H1 (cell line): ENCODE data around the gene ASZ1. TPM values are rescaled to one million over a fixed set of nuclear protein-coding genes. Genes with fewer than 3 reads are reported as not detected.

Experiments used
- CTCF ChIA-PET: fragments of 300-600 bp; sonication (Branson Sonifier 250); formaldehyde crosslinking; loops from one replicate; lab custom pipeline; 2021; ENCODE audit not compliant: partially characterized antibody; lab: Charles Lee
- POLR2A ChIA-PET: fragments of 300-600 bp; sonication (Branson Sonifier 250); formaldehyde crosslinking; loops from one replicate; lab custom pipeline; 2021; ENCODE audit warnings: inconsistent platforms; ENCODE audit not compliant: partially characterized antibody; lab: Charles Lee
- DNase-seq, 2 experiments: peaks; one replicate each; pipeline versions ENCODE4 v3.0.0 to v3.0.0-alpha.2; 2010 to 2022; ENCODE audit warnings: low spot score in 2 of 2, low read depth in 1 of 2, mixed read lengths in 1 of 2
- FAIRE-seq: peaks from 2 replicates; lab custom pipeline; 2011; peaks lifted over from hg19 to GRCh38; lab: Jason Lieb, UNC
- H2AFZ ChIP-seq: 2 replicates; pipeline ENCODE4 v1.8.1; 2012; ENCODE audit warnings: low read length, inconsistent platforms
- H2AK5ac ChIP-seq: 2 replicates; pipeline ENCODE4 v1.6.1; 2013; ENCODE audit warnings: low read depth, low read length
- H2BK120ac ChIP-seq: replicated peaks from 2 replicates; pipeline ENCODE3; 2013; ENCODE audit warnings: low read depth, low read length, inconsistent platforms
- H2BK12ac ChIP-seq: 2 replicates; pipeline ENCODE4 v1.6.1; 2013; ENCODE audit warnings: low read depth, low read length
- H2BK15ac ChIP-seq: 2 replicates; pipeline ENCODE4 v1.6.1; 2013; ENCODE audit warnings: low read length
- H2BK20ac ChIP-seq: 2 replicates; pipeline ENCODE4 v1.6.1; 2013; ENCODE audit warnings: low read length
- H2BK5ac ChIP-seq: 2 replicates; pipeline ENCODE4 v1.6.1; 2013; ENCODE audit warnings: low read depth, low read length
- H3K14ac ChIP-seq: 2 replicates; pipeline ENCODE4 v1.6.1; 2013; ENCODE audit warnings: inconsistent platforms; ENCODE audit not compliant: insufficient read length
- H3K18ac ChIP-seq: 2 replicates; pipeline ENCODE4 v1.6.1; 2013; ENCODE audit warnings: low read length; ENCODE audit errors: extremely low read depth
- H3K23ac ChIP-seq: 2 replicates; pipeline ENCODE4 v1.6.1; 2013; ENCODE audit warnings: inconsistent platforms; ENCODE audit not compliant: insufficient read length
- H3K23me2 ChIP-seq: 2 replicates; pipeline ENCODE4 v1.6.1; 2013; ENCODE audit warnings: low read depth, low read length
- H3K27ac ChIP-seq: 2 replicates; pipeline ENCODE4 v1.6.1; 2011; ENCODE audit warnings: low read depth, low read length, inconsistent platforms
- H3K27me3 ChIP-seq, 4 experiments: replicated peaks in 1 of 4; 1 replicate in 1 of 4; 2 replicates in 3 of 4; pipeline versions ENCODE4 v1.6.1 to v1.8.1; 2011 to 2013; ENCODE audit warnings: low read length in 3 of 4, mild to moderate bottlenecking in 3 of 4, inconsistent platforms in 2 of 4, mixed read lengths in 2 of 4, moderate library complexity in 1 of 4; ENCODE audit not compliant: control insufficient read depth in 3 of 4, insufficient read depth in 3 of 4; ENCODE audit errors: extremely low read depth in 1 of 4
- H3K36me3 ChIP-seq, 4 experiments: 2 replicates each; pipeline versions ENCODE4 v1.6.1 to v1.8.1; 2011 to 2013; ENCODE audit warnings: mild to moderate bottlenecking in 4 of 4, low read length in 3 of 4, moderate library complexity in 2 of 4, control low read depth in 1 of 4, inconsistent platforms in 1 of 4; ENCODE audit not compliant: insufficient read depth in 4 of 4, control insufficient read depth in 2 of 4
- H3K4ac ChIP-seq: replicated peaks from 2 replicates; pipeline ENCODE3; 2013; ENCODE audit warnings: low read length, low read depth, mixed read lengths, inconsistent platforms; ENCODE audit not compliant: insufficient read length
- H3K4me1 ChIP-seq, 4 experiments: replicated peaks in 1 of 4; 1 replicate in 1 of 4; 2 replicates in 3 of 4; pipeline versions ENCODE4 v1.6.1 to v1.8.1; 2011 to 2013; ENCODE audit warnings: low read length in 3 of 4, inconsistent platforms in 2 of 4, mixed read lengths in 1 of 4; ENCODE audit not compliant: insufficient read depth in 4 of 4, control insufficient read depth in 3 of 4
- H3K4me2 ChIP-seq, 2 experiments: 2 replicates each; pipeline versions ENCODE4 v1.6.1 to v1.8.1; 2011 to 2013; ENCODE audit warnings: low read depth in 2 of 2, low read length in 2 of 2, control low read depth in 1 of 2, inconsistent platforms in 1 of 2, mild to moderate bottlenecking in 1 of 2; ENCODE audit not compliant: insufficient read depth in 1 of 2
- H3K4me3 ChIP-seq, 4 experiments: fragments of 200-600, 300-600 bp in 1 of 4; sonication (generic), shearing (Covaris generic), sonication (Bioruptor Twin) in 1 of 4; 2 replicates each; pipeline versions ENCODE4 v1.5.1 to v1.8.1; 2011 to 2016; ENCODE audit warnings: low read length in 4 of 4, low read depth in 3 of 4, control low read depth in 2 of 4, inconsistent platforms in 2 of 4, mild to moderate bottlenecking in 2 of 4, mixed read lengths in 1 of 4, moderate library complexity in 1 of 4; ENCODE audit not compliant: insufficient read depth in 2 of 4; ENCODE audit errors: extremely low read depth in 1 of 4
- H3K56ac ChIP-seq: replicated peaks from 2 replicates; pipeline ENCODE3; 2013; ENCODE audit warnings: low read depth, mild to moderate bottlenecking, mixed read lengths, low read length, inconsistent platforms; ENCODE audit not compliant: insufficient read length
- H3K79me1 ChIP-seq: 2 replicates; pipeline ENCODE4 v1.6.1; 2013; ENCODE audit warnings: low read depth, low read length, control low read depth
- H3K79me2 ChIP-seq, 2 experiments: 2 replicates each; pipeline versions ENCODE4 v1.6.1 to v1.8.1; 2012 to 2013; ENCODE audit warnings: low read length in 2 of 2, mild to moderate bottlenecking in 2 of 2, inconsistent platforms in 1 of 2; ENCODE audit not compliant: insufficient read depth in 2 of 2, control insufficient read depth in 1 of 2
- H3K9ac ChIP-seq, 4 experiments: replicated peaks in 1 of 4; 1 replicate in 1 of 4; 2 replicates in 3 of 4; pipeline versions ENCODE4 v1.6.1 to v1.8.1; 2011 to 2013; ENCODE audit warnings: low read depth in 3 of 4, low read length in 3 of 4, control low read depth in 2 of 4, mild to moderate bottlenecking in 2 of 4, moderate library complexity in 2 of 4, inconsistent platforms in 1 of 4; ENCODE audit errors: extremely low read depth in 1 of 4
- H3K9me3 ChIP-seq, 2 experiments: 2 replicates each; pipeline versions ENCODE4 v1.6.1 to v1.8.1; 2012 to 2013; ENCODE audit warnings: mild to moderate bottlenecking in 2 of 2, moderate library complexity in 2 of 2, control low read depth in 1 of 2, inconsistent platforms in 1 of 2, low read depth in 1 of 2, low read length in 1 of 2, mixed read lengths in 1 of 2; ENCODE audit not compliant: insufficient read depth in 2 of 2
- H4K20me1 ChIP-seq, 2 experiments: replicated peaks in 1 of 2; 2 replicates each; pipeline versions ENCODE3 to v1.8.1; 2011 to 2013; ENCODE audit warnings: inconsistent platforms in 2 of 2, low read length in 2 of 2, mild to moderate bottlenecking in 1 of 2; ENCODE audit not compliant: insufficient read depth in 2 of 2, control insufficient read depth in 1 of 2
- H4K5ac ChIP-seq: 2 replicates; pipeline ENCODE4 v1.6.1; 2013; ENCODE audit warnings: low read length, low read depth, mixed read lengths, inconsistent platforms; ENCODE audit not compliant: insufficient read length
- H4K8ac ChIP-seq: 2 replicates; pipeline ENCODE4 v1.8.0; 2013; ENCODE audit warnings: mild to moderate bottlenecking, moderate library complexity, low read length, inconsistent platforms; ENCODE audit not compliant: insufficient read depth; ENCODE audit errors: extremely low read depth
- H4K91ac ChIP-seq: replicated peaks from 2 replicates; pipeline ENCODE3; 2013; ENCODE audit warnings: low read length, mixed read lengths, inconsistent platforms; ENCODE audit not compliant: insufficient read length
- BACH1 ChIP-seq: IDR thresholded peaks from 2 replicates; pipeline ENCODE4 v1.6.1; 2012; ENCODE audit warnings: low read length, improper control_type of control experiment
- CTCF ChIP-seq, 3 experiments: IDR thresholded peaks; 1 replicate in 2 of 3; 2 replicates in 1 of 3; pipeline versions ENCODE4 v1.5.1 to v1.6.1; 2011; ENCODE audit warnings: low read length in 3 of 3, mild to moderate bottlenecking in 3 of 3, inconsistent platforms in 2 of 3, low read depth in 1 of 3, moderate library complexity in 1 of 3; ENCODE audit not compliant: insufficient read depth in 1 of 3; ENCODE audit errors: control extremely low read depth in 1 of 3
- EGR1 ChIP-seq: IDR thresholded peaks from 2 replicates; pipeline ENCODE4 v1.6.1; 2011; ENCODE audit warnings: low read depth, low read length, borderline replicate concordance
- GABPA ChIP-seq: IDR thresholded peaks from 2 replicates; pipeline ENCODE4 v1.6.1; 2011; ENCODE audit warnings: mild to moderate bottlenecking, low read length, moderate library complexity, borderline replicate concordance; ENCODE audit not compliant: insufficient read depth
- MAFK ChIP-seq: IDR thresholded peaks from 2 replicates; pipeline ENCODE4 v1.6.1; 2012; ENCODE audit warnings: low read depth, mild to moderate bottlenecking, improper control_type of control experiment, low read length
- RAD21 ChIP-seq, 2 experiments: IDR thresholded peaks in 1 of 2; conservative IDR thresholded peaks in 1 of 2; 2 replicates each; pipeline ENCODE4 v1.6.1; 2011; ENCODE audit warnings: low read depth in 2 of 2, low read length in 2 of 2, improper control_type of control experiment in 1 of 2, inconsistent platforms in 1 of 2, mild to moderate bottlenecking in 1 of 2, moderate library complexity in 1 of 2
- SP1 ChIP-seq: IDR thresholded peaks from 2 replicates; pipeline ENCODE4 v1.6.1; 2011; ENCODE audit warnings: low read depth, low read length
- USF2 ChIP-seq: IDR thresholded peaks from 2 replicates; pipeline ENCODE4 v1.6.1; 2011; ENCODE audit warnings: low read length, improper control_type of control experiment
- WGBS, 2 experiments: shearing (Covaris generic) in 1 of 2; methylation state at CpG; one replicate each; pipeline versions ENCODE4 v1.1.6 to v1.1.7; 2013 to 2015; ENCODE audit warnings: low lambda C conversion rate in 2 of 2, mixed read lengths in 2 of 2, inconsistent platforms in 1 of 2, low coverage in 1 of 2, missing lambda C conversion rate in 1 of 2; ENCODE audit not compliant: insufficient replicate concordance in 2 of 2, insufficient coverage in 1 of 2, insufficient read length in 1 of 2; ENCODE audit errors: extremely low coverage in 1 of 2, missing lambda C conversion rate in 1 of 2; 5-methylcytosine and 5-hydroxymethylcytosine counted together
- polyA plus RNA-seq, 7 experiments: library from polyadenylated mRNA; depleted of rRNA in 3 of 7; stranded (reverse) in 5 of 7; unstranded in 2 of 7; fragments of >200 nt in 5 of 7; fragments of 200-250 nt in 2 of 7; gene quantifications; 1 replicate in 5 of 7; 2 replicates in 1 of 7; 4 replicates in 1 of 7; pipeline versions ENCODE4 v1.2.1 to v1.2.3, GENCODE V29; 2011 to 2013; ENCODE audit warnings: missing spikeins in 2 of 7, mixed read lengths in 2 of 7
- total RNA-seq: library from RNA; stranded (reverse); fragmentation: NEBNext Ultra II Directional; extraction: Animal tissue kit (Norgen Biotek cat#: 25700); gene quantifications from 2 replicates; pipeline ENCODE4 v1.2.1, GENCODE V29; 2021

The ASZ1 gene
- total and polyA plus RNA-seq, 2 of the 8 experiments (the other 6 are each of a cell fraction or from before 2014, with no cell fraction given): not detected

GRCh38 chr7:117405519-117405918, 21.8 kb downstream of the ASZ1 start:
- no peak for DNase-seq
- TF ChIP-seq GABPA (no peak), BACH1 (no peak), USF2 (no peak), RAD21 (IDR thresholded peaks at IDR 0.05 in 1 of 2, conservative IDR thresholded peaks at IDR 0.05 in 1 of 2; ENCODE audit: low read depth in 2 of 2, low read length in 2 of 2) (peak; percentile 22 to 30; a peak in 3 of 4 replicates), CTCF (IDR thresholded peaks at IDR 0.05; ENCODE audit: control extremely low read depth in 1 of 3, insufficient read depth in 1 of 3, low read depth in 1 of 3, low read length in 3 of 3) (peak in 2 of 3 experiments; percentile 23 to 46; a peak in 1 of 4 replicates), EGR1 (no peak), SP1 (no peak), MAFK (no peak)
- H3K4me2 ChIP-seq: no peak overlapping the region
- no peaks in the 10 kb centered on the region for H3K9me3 ChIP-seq
- no peak overlapping the region for H3K4me3 ChIP-seq
- H2BK20ac ChIP-seq: no peak overlapping the region
- peak; percentile 78 for FAIRE-seq
- H2BK120ac ChIP-seq: no peak overlapping the region
- H2AK5ac ChIP-seq: no peak overlapping the region
- no peak overlapping the region for H4K8ac ChIP-seq
- no peak overlapping the region for H2BK15ac ChIP-seq
- no peak overlapping the region for H3K9ac ChIP-seq
- no peaks in the 10 kb centered on the region for H3K27me3 ChIP-seq
- H3K56ac ChIP-seq: no peak overlapping the region
- H3K36me3 ChIP-seq: no peaks in the 10 kb centered on the region
- no peak overlapping the region for H4K91ac ChIP-seq
- no peak overlapping the region for H3K14ac ChIP-seq
- no peaks in the 10 kb centered on the region for H3K23me2 ChIP-seq
- H2BK12ac ChIP-seq: no peak overlapping the region
- H3K4me1 ChIP-seq: no peaks in the 10 kb centered on the region
- no peak overlapping the region for H4K5ac ChIP-seq
- no peaks in the 10 kb centered on the region for H3K79me1 ChIP-seq
- ChIA-PET CTCF (interaction anchor here (0.9 to 2.0 kb wide), 14 partner anchors 11 to 313 kb away, joined by 3 to 8 read pairs (median 3); no protein-coding TSS in a partner anchor), POLR2A (no interaction called here)
- no peak overlapping the region for H3K23ac ChIP-seq
- H2BK5ac ChIP-seq: no peak overlapping the region
- H3K4ac ChIP-seq: no peak overlapping the region
- no peak overlapping the region for H2AFZ ChIP-seq
- H3K27ac ChIP-seq: no peak overlapping the region
- no peak overlapping the region for H3K18ac ChIP-seq
- H4K20me1 ChIP-seq: no peaks in the 10 kb centered on the region
- H3K79me2 ChIP-seq: no peaks in the 10 kb centered on the region
- 83% methylated on average over 3 of the region's 3 CpGs; no CpG with 5 or more reads in 1 of the 2 experiments for WGBS, 2 experiments
